ENCODE measurements around the gene SLC17A4. TPM values are rescaled to one million over a fixed set of nuclear protein-coding genes. Genes with fewer than 3 reads are reported as not detected.

SLC17A4 gene
- total and polyA plus RNA-seq, 10 of the 15 experiments (the other 5 are each of a cell fraction or from before 2014, with no cell fraction given) = not detected

DNA sequence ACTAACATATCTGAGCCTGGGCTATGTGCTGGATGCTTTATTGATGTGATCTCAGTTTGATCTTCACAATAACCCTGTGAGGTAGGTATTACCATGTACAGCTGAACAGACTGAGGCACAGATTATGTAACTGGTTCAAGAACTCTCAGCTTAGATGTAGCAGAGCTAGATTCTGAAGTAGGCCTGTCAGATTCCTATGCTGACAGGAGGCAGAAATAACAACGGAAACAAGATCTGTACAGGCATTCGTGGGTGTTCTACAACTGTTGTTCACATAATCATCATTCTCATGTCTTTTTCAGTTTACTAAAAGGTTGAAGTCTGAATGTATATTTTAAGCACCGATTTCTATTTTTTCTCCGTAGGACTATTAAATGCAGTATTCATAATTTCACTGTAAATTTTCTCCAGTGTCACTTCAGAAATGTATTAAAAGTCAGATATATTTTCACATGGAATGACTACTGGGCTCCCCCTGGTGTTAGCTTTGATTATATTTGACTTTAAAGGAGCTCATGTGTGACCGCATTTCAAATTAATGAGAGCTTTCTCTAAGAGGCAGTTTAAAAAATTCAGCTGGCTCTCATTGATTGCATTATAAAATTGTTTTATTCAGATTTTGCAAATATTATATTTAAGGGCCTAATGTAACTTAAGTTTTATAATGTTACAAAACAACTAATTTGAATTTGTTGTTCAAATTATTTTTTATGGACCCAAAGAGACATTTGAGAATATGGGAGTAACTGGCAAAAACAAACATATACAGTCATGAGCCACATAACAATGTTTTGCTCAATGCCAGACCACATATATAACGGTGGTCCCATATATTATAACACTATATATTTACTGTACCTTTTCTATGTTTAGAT, 36.4 kb upstream of the SLC17A4 start (continued):
- TF ChIP-seq NR2C2 (IDR thresholded peaks at IDR 0.05; ENCODE audit: borderline replicate concordance, control insufficient read depth, insufficient read length, low read depth) (no peak), SMC3 (IDR thresholded peaks at IDR 0.05; ENCODE audit: borderline replicate concordance, low read length) (peak; percentile 36; the same call in 1 of the 2 replicates), POLR2AphosphoS5 (IDR thresholded peaks at IDR 0.05; ENCODE audit: low read length) (no peak)

- no peak overlapping the region for H2AFZ ChIP-seq (ENCODE audit: control insufficient read depth, low read depth, low read length)
- ChIA-PET POLR2A (no interaction called here), SMC1A (ENCODE audit: uncharacterized antibody, unreplicated experiment) (interaction anchor here (0.9 kb wide), 1 partner anchor 15 kb away, joined by 3 read pairs; no protein-coding TSS in a partner anchor), CTCF (interaction anchor here (1.0 to 1.2 kb wide), 2 partner anchors 8 to 267 kb away, joined by 5 read pairs; no protein-coding TSS in a partner anchor), RAD21 (ENCODE audit: unreplicated experiment) (no interaction called here)
- H3K4me2 ChIP-seq (ENCODE audit: control insufficient read depth, insufficient read depth) = no peak overlapping the region
- DNase-seq (ENCODE audit: low read depth, low spot score) (no peak), FAIRE-seq (no peak), ATAC-seq (no peak)
- H3K4me1 ChIP-seq (ENCODE audit: control insufficient read depth, insufficient read depth, low read length) = no peaks in the 10 kb centered on the region
- no peaks in the 10 kb centered on the region for H3K79me2 ChIP-seq (ENCODE audit: control insufficient read depth, insufficient read depth, low read length)
- intact Hi-C loops (cut with micrococcal nuclease; ENCODE audit: unreplicated experiment) (no loop called here), in situ Hi-C loops (cut with MboI) (no loop called here)
- H3K9ac ChIP-seq (ENCODE audit: control insufficient read depth, insufficient read depth, low read length) = no peak overlapping the region
- H3K9me3 ChIP-seq (replicated peaks; ENCODE audit: control insufficient read depth, insufficient read depth, low read length) = no peaks in the 10 kb centered on the region
- BruUV-seq (replicated peaks) = no TSS peak
- H4K20me1 ChIP-seq (ENCODE audit: control insufficient read depth, insufficient read depth) = no peaks in the 10 kb centered on the region
- WGBS (ENCODE audit: insufficient coverage, insufficient replicate concordance, low lambda C conversion rate, missing lambda C conversion rate) = 64% methylated on average over 37 of the region's 37 CpGs
- no peak overlapping the region for H3K4me3 ChIP-seq
- no peaks in the 10 kb centered on the region for H3K36me3 ChIP-seq (ENCODE audit: control insufficient read depth in 2 of 2, insufficient read depth in 2 of 2, low read length in 1 of 2)
- no peak for TF ChIP-seq ZNF207 (IDR thresholded peaks at IDR 0.05; ENCODE audit: borderline replicate concordance)
- no peak for TF ChIP-seq NKRF (conservative IDR thresholded peaks at IDR 0.05)
- TF ChIP-seq CBX5 (IDR thresholded peaks at IDR 0.05; ENCODE audit: low read depth) = no peak
- no peaks in the 10 kb centered on the region for H3K27me3 ChIP-seq (replicated peaks in 1 of 2; ENCODE audit: control insufficient read depth in 2 of 2, insufficient read depth in 2 of 2, low read length in 1 of 2)
- H3K27ac ChIP-seq (ENCODE audit: control insufficient read depth, insufficient read depth) = no peak overlapping the region
Observed at GRCh38 chr6:25726122-25726911, 28.2 kb upstream of the SLC17A4 start.

Data from GM12878 (cell line).